ENCODE measurements around the gene DENND2A.
"Not testable (repeated sequence)": the region's sequence is repeated elsewhere in the genome, so short reads cannot be mapped to it uniquely, and the experiment has no call there.

The DENND2A gene

GRCh38 chr7:140645166-140645900 is 4.7 kb upstream of the DENND2A start:
- DNase-seq = no peak

- DNase-seq = not testable (repeated sequence)
These were observed 4.1 kb upstream of the DENND2A start for GRCh38 chr7:140644761-140645160.

- no peak for DNase-seq
These were observed 2.8 kb upstream of the DENND2A start for GRCh38 chr7:140643416-140643815.

- DNase-seq = no peak
These were observed 1.0 kb upstream of the DENND2A start for GRCh38 chr7:140641524-140642195.

GRCh38 chr7:140640060-140640637 is 464 bp downstream of the DENND2A start:
- DNase-seq = no peak

GRCh38 chr7:140639366-140640053 is 1.1 kb downstream of the DENND2A start:
- DNase-seq = no peak

- DNase-seq = no peak
These were observed 2.3 kb downstream of the DENND2A start for GRCh38 chr7:140638173-140638791.

GRCh38 chr7:140637400-140637799 is 3.2 kb downstream of the DENND2A start:
- DNase-seq = no peak

GRCh38 chr7:140635816-140636215 is 4.8 kb downstream of the DENND2A start:
- DNase-seq = no peak

- no peak for DNase-seq
These were observed 5.3 kb downstream of the DENND2A start for GRCh38 chr7:140635345-140635744.

- DNase-seq = no peak
These were observed 9.0 kb downstream of the DENND2A start for GRCh38 chr7:140631602-140632001.

- no peak for DNase-seq
These were observed 9.6 kb downstream of the DENND2A start for GRCh38 chr7:140631021-140631420.

- no peak for DNase-seq
These were observed 14.4 kb downstream of the DENND2A start for GRCh38 chr7:140625908-140626868.

GRCh38 chr7:140625192-140625558 is 15.4 kb downstream of the DENND2A start:
- not testable (repeated sequence) for DNase-seq

- no peak for DNase-seq
These were observed 16.0 kb downstream of the DENND2A start for GRCh38 chr7:140624392-140625191.

GRCh38 chr7:140623980-140624379 is 16.6 kb downstream of the DENND2A start:
- DNase-seq = no peak

- DNase-seq = no peak
These were observed 19.1 kb downstream of the DENND2A start for GRCh38 chr7:140621401-140622021.

GRCh38 chr7:140619915-140620510 is 20.6 kb downstream of the DENND2A start:
- not testable (repeated sequence) for DNase-seq

- no peak for DNase-seq
These were observed 21.4 kb downstream of the DENND2A start for GRCh38 chr7:140619176-140619575.

- no peak for DNase-seq
These were observed 22.3 kb downstream of the DENND2A start for GRCh38 chr7:140618306-140618705.

All from NCI-H1694 (cell line).